GM12878 (cell line): ENCODE results near the gene TANK. TPM values are rescaled to one million over a fixed set of nuclear protein-coding genes. Genes with fewer than 3 reads are reported as not detected.
"Not testable (repeated sequence)": the region's sequence is repeated elsewhere in the genome, so short reads cannot be mapped to it uniquely, and the experiment has no call there.

Source experiments
- ATAC-seq: fragments of 200-7000 bp; cut with Tn5 transposase; 3 replicates; pipeline ENCODE4 v1.9.1; 2020; ENCODE audit warnings: mild to moderate bottlenecking, moderate library complexity
- BruUV-seq: library from RNA; stranded (reverse); fragments of 400-500 nt; replicated peaks from 2 replicates; lab custom pipeline; 2021; lab: Mats Ljungman, UMichigan
- CTCF ChIA-PET: fragments of 300-600 bp; sonication (Branson Sonifier 250); formaldehyde crosslinking; extraction: SDS; loops from one replicate; lab custom pipeline; 2021; ENCODE audit warnings: inconsistent platforms; lab: Yijun Ruan, JAX
- POLR2A ChIA-PET: fragments of 350-600 bp; formaldehyde crosslinking; extraction: SDS; loops from one replicate; lab custom pipeline; 2021; ENCODE audit warnings: inconsistent platforms; lab: Charles Lee
- RAD21 ChIA-PET: fragments of 300-600 bp; sonication (Branson Sonifier 250); formaldehyde crosslinking; loops from one replicate; lab custom pipeline; 2023; ENCODE audit warnings: antibody characterized with exemption; ENCODE audit not compliant: unreplicated experiment; lab: Charles Lee
- SMC1A ChIA-PET: fragments of 300-600 bp; sonication (Branson Sonifier 250); formaldehyde crosslinking; loops from one replicate; lab custom pipeline; 2023; ENCODE audit not compliant: unreplicated experiment, uncharacterized antibody; lab: Charles Lee
- DNase-seq: peaks from one replicate; pipeline ENCODE4 v3.0.0-alpha.2; 2011; ENCODE audit warnings: low read depth, low spot score
- FAIRE-seq: peaks from 3 replicates; lab custom pipeline; 2011; peaks lifted over from hg19 to GRCh38; lab: Jason Lieb, UNC
- H2AFZ ChIP-seq: 2 replicates; pipeline ENCODE4 v1.6.0; 2011; ENCODE audit warnings: low read depth, low read length, control low read depth; ENCODE audit not compliant: control insufficient read depth
- H3K27ac ChIP-seq: 2 replicates; pipeline ENCODE4 v1.5.1; 2011; ENCODE audit warnings: control low read depth; ENCODE audit not compliant: control insufficient read depth, insufficient read depth
- H3K27me3 ChIP-seq, 2 experiments: replicated peaks in 1 of 2; 2 replicates each; pipeline versions ENCODE4 v1.6.0 to v1.6.1; 2011; ENCODE audit warnings: low read length in 1 of 2; ENCODE audit not compliant: control insufficient read depth in 2 of 2, insufficient read depth in 2 of 2
- H3K36me3 ChIP-seq, 2 experiments: 2 replicates each; pipeline ENCODE4 v1.5.1; 2011; ENCODE audit warnings: low read length in 1 of 2; ENCODE audit not compliant: control insufficient read depth in 2 of 2, insufficient read depth in 2 of 2
- H3K4me1 ChIP-seq: 2 replicates; pipeline ENCODE4 v1.6.1; 2011; ENCODE audit warnings: mild to moderate bottlenecking, low read length, moderate library complexity, mixed read lengths; ENCODE audit not compliant: control insufficient read depth, insufficient read depth
- H3K4me2 ChIP-seq: 2 replicates; pipeline ENCODE4 v1.6.0; 2011; ENCODE audit warnings: control low read depth; ENCODE audit not compliant: control insufficient read depth, insufficient read depth
- H3K4me3 ChIP-seq: fragments of 200-600 bp; sonication (generic); 2 replicates; pipeline ENCODE4 v1.5.1; 2016
- H3K79me2 ChIP-seq: 2 replicates; pipeline ENCODE4 v1.6.0; 2011; ENCODE audit warnings: low read length; ENCODE audit not compliant: control insufficient read depth, insufficient read depth
- H3K9ac ChIP-seq: 2 replicates; pipeline ENCODE4 v1.8.0; 2011; ENCODE audit warnings: low read length, control low read depth, mixed read lengths; ENCODE audit not compliant: control insufficient read depth, insufficient read depth
- H3K9me3 ChIP-seq: replicated peaks from 3 replicates; pipeline ENCODE4 v1.5.1; 2011; ENCODE audit warnings: mild to moderate bottlenecking, low read length; ENCODE audit not compliant: control insufficient read depth, insufficient read depth
- H4K20me1 ChIP-seq: 2 replicates; pipeline ENCODE4 v1.6.0; 2011; ENCODE audit not compliant: control insufficient read depth, insufficient read depth
- CEBPB ChIP-seq, 2 experiments: fragments of 150-350 bp in 1 of 2; IDR thresholded peaks; 2 replicates each; pipeline ENCODE4 v1.6.1; 2012 to 2014; ENCODE audit warnings: low read depth in 2 of 2, low read length in 2 of 2, borderline replicate concordance in 1 of 2, inconsistent platforms in 1 of 2
- CHD1 ChIP-seq: IDR thresholded peaks from 2 replicates; pipeline ENCODE4 v1.6.1; 2012; ENCODE audit warnings: low read depth, low read length, improper control_type of control experiment
- EED ChIP-seq: sonication (generic); IDR thresholded peaks from 2 replicates; pipeline ENCODE4 v1.6.1; 2016; ENCODE audit warnings: antibody characterized with exemption, low read depth
- EZH2 ChIP-seq: IDR thresholded peaks from 2 replicates; pipeline ENCODE4 v1.6.1; 2012; ENCODE audit warnings: low read depth, mild to moderate bottlenecking, control low read depth, inconsistent platforms, low read length, borderline replicate concordance; ENCODE audit not compliant: control insufficient read depth
- IKZF1 ChIP-seq: fragments of 450-650 bp; conservative IDR thresholded peaks from 2 replicates; pipeline ENCODE4 v1.6.1; 2017; ENCODE audit warnings: antibody characterized with exemption, mild to moderate bottlenecking
- IRF3 ChIP-seq: fragments of 450-650 bp; IDR thresholded peaks from 2 replicates; pipeline ENCODE4 v1.6.1; 2014; ENCODE audit warnings: mild to moderate bottlenecking
- PKNOX1 ChIP-seq: fragments of 450-650 bp; IDR thresholded peaks from 2 replicates; pipeline ENCODE4 v1.6.1; 2016; ENCODE audit warnings: mild to moderate bottlenecking
- PML ChIP-seq: IDR thresholded peaks from 2 replicates; pipeline ENCODE4 v1.6.1; 2012; ENCODE audit warnings: low read length, inconsistent platforms
- STAT1 ChIP-seq: fragments of 450-650 bp; conservative IDR thresholded peaks from 2 replicates; pipeline ENCODE4 v1.6.1; 2014; ENCODE audit warnings: antibody characterized with exemption, mild to moderate bottlenecking
- TBL1XR1 ChIP-seq: IDR thresholded peaks from 2 replicates; pipeline ENCODE4 v1.6.1; 2012; ENCODE audit warnings: low read depth, low read length, improper control_type of control experiment
- USF2 ChIP-seq: IDR thresholded peaks from 2 replicates; pipeline ENCODE4 v1.6.1; 2011; ENCODE audit warnings: low read depth, low read length, improper control_type of control experiment, borderline replicate concordance
- ZNF24 ChIP-seq: fragments of 450-650 bp; IDR thresholded peaks from 2 replicates; pipeline ENCODE4 v1.6.1; 2017; ENCODE audit warnings: antibody characterized with exemption, mild to moderate bottlenecking
- ZNF274 ChIP-seq: IDR thresholded peaks from one replicate; pipeline ENCODE4 v1.8.0; 2011; ENCODE audit not compliant: insufficient read length, insufficient read depth
- WGBS: methylation state at CpG from one replicate; pipeline ENCODE4 v1.1.6; 2016; ENCODE audit warnings: low lambda C conversion rate; ENCODE audit not compliant: insufficient replicate concordance, insufficient coverage; ENCODE audit errors: missing lambda C conversion rate; 5-methylcytosine and 5-hydroxymethylcytosine counted together
- in situ Hi-C: fragments of 300-500 bp; cut with MboI; formaldehyde crosslinking; loops from 9 replicates; pipeline ENCODE4 v1.14.3; 2018; ENCODE audit warnings: mixed read lengths
- intact Hi-C: fragments of 100-400 bp; cut with micrococcal nuclease; formaldehyde crosslinking; loops from one replicate; pipeline ENCODE4 v1.14.2; 2022; ENCODE audit not compliant: unreplicated experiment
- polyA plus RNA-seq, 11 experiments: library from polyadenylated mRNA; depleted of rRNA in 4 of 11; unstranded in 6 of 11; stranded (reverse) in 5 of 11; fragments of >200 nt; fragmentation: Nextera tagmentation in 4 of 11; fragmentation: Illumina TruSeq in 1 of 11; extraction: Ambion mirVana in 4 of 11; extraction: Trizol in 1 of 11; gene quantifications; 1 replicate in 1 of 11; 2 replicates in 10 of 11; pipeline versions ENCODE4 v1.2.1 to v1.2.3, GENCODE V29; 2011 to 2016; ENCODE audit warnings: inconsistent platforms in 2 of 11, missing spikeins in 2 of 11, low read depth in 1 of 11
- total RNA-seq, 4 experiments: library from RNA; depleted of rRNA in 3 of 4; stranded (reverse); fragments of >200 nt in 3 of 4; fragmentation: Illumina TruSeq in 1 of 4; extraction: Trizol in 1 of 4; gene quantifications; 2 replicates each; pipeline versions ENCODE4 v1.2.1 to v1.2.3, GENCODE V29; 2013 to 2021

TANK gene
- total and polyA plus RNA-seq, 10 of the 15 experiments (the other 5 are each of a cell fraction or from before 2014, with no cell fraction given): 48.6 to 127 (median 103) TPM

GRCh38 chr2:161282311-161282644, 122.0 kb downstream of the TANK start:
- ATAC-seq, H4K20me1 ChIP-seq, FAIRE-seq, H3K27ac ChIP-seq, POLR2A ChIA-PET, RAD21 ChIA-PET, in situ Hi-C loops, DNase-seq, H3K9me3 ChIP-seq, H3K36me3 ChIP-seq, H3K79me2 ChIP-seq, H3K4me3 ChIP-seq, H3K27me3 ChIP-seq, BruUV-seq, H3K9ac ChIP-seq, H3K4me2 ChIP-seq, H2AFZ ChIP-seq, H3K4me1 ChIP-seq: not testable (repeated sequence)
- CTCF ChIA-PET: interaction anchor here (1.3 kb wide), 1 partner anchor 8 kb away, joined by 4 read pairs; no protein-coding TSS in a partner anchor
- intact Hi-C loops: loop anchor here (5.0 kb wide), 1 partner anchor 275 kb away; no protein-coding TSS in a partner anchor
- SMC1A ChIA-PET: interaction anchor here (1.2 kb wide), 1 partner anchor 129 kb away, joined by 3 read pairs; no protein-coding TSS in a partner anchor
- 73% methylated on average over 9 of the region's 9 CpGs for WGBS

GRCh38 chr2:161283926-161284325, 123.7 kb downstream of the TANK start:
- intact Hi-C loops: loop anchor here (5.0 kb wide), 1 partner anchor 273 kb away; no protein-coding TSS in a partner anchor
- no TSS peak for BruUV-seq
- H3K79me2 ChIP-seq: no peaks in the 10 kb centered on the region
- WGBS: 0% methylated on average over 1 of the region's 1 CpG
- ChIA-PET RAD21 (interaction anchor here (1.4 kb wide), 1 partner anchor 10 kb away, joined by 4 read pairs; no protein-coding TSS in a partner anchor), POLR2A (interaction anchor here (0.6 kb wide), 1 partner anchor 489 kb away, joined by 3 read pairs; no protein-coding TSS in a partner anchor), CTCF (no interaction called here), SMC1A (interaction anchor here (0.7 to 1.4 kb wide), 4 partner anchors 10 to 121 kb away, joined by 3 to 4 read pairs (median 3); no protein-coding TSS in a partner anchor)
- H4K20me1 ChIP-seq: no peaks in the 10 kb centered on the region
- no peak for FAIRE-seq
- no peaks in the 10 kb centered on the region for H3K27me3 ChIP-seq
- H3K9me3 ChIP-seq: no peaks in the 10 kb centered on the region; the same call in 2 of the 3 replicates
- no peaks in the 10 kb centered on the region for H3K36me3 ChIP-seq
- H3K9ac ChIP-seq: no peak overlapping the region
- ATAC-seq: no peak
- no peak overlapping the region for H2AFZ ChIP-seq
- in situ Hi-C loops: no loop called here
- H3K4me3 ChIP-seq: no peak overlapping the region
- no peak overlapping the region for H3K27ac ChIP-seq
- H3K4me2 ChIP-seq: no peak overlapping the region
- no peaks in the 10 kb centered on the region for H3K4me1 ChIP-seq
- DNase-seq: no peak
- TF ChIP-seq ZNF24 (no peak), TBL1XR1 (no peak), USF2 (no peak), EED (no peak), EZH2 (no peak), CHD1 (no peak), PKNOX1 (no peak), STAT1 (no peak), CEBPB (IDR thresholded peaks at IDR 0.05; ENCODE audit: borderline replicate concordance in 1 of 2, low read depth in 2 of 2, low read length in 2 of 2) (no peak), ZNF274 (no peak), IRF3 (no peak), IKZF1 (no peak), PML (no peak)
